HL-60 (cell line): ENCODE data around the gene POMC.

Source experiments
- DNase-seq, 2 experiments: peaks; one replicate each; pipeline ENCODE4 v3.0.0-alpha.2; 2010 to 2020; ENCODE audit warnings: low read depth in 1 of 2, low spot score in 1 of 2
- H3K27ac ChIP-seq: fragments of 250-450 bp; sonication (Bioruptor Pico); replicated peaks from 2 replicates; pipeline ENCODE4 v1.5.1; 2020; ENCODE audit warnings: mild to moderate bottlenecking, moderate library complexity
- H3K27me3 ChIP-seq: fragments of 250-450 bp; sonication (Bioruptor Pico); 2 replicates; pipeline ENCODE4 v1.5.1; 2021; ENCODE audit warnings: mild to moderate bottlenecking, moderate library complexity; ENCODE audit not compliant: insufficient read depth, poor library complexity, severe bottlenecking
- H3K4me3 ChIP-seq: replicated peaks from 2 replicates; pipeline ENCODE4 v1.5.1; 2011; ENCODE audit warnings: mild to moderate bottlenecking, control low read depth, low read length; ENCODE audit not compliant: insufficient read depth
- GABPA ChIP-seq: IDR thresholded peaks from 2 replicates; pipeline ENCODE4 v1.6.1; 2012; ENCODE audit warnings: low read depth
- POLR2AphosphoS5 ChIP-seq: IDR thresholded peaks from 2 replicates; pipeline ENCODE4 v1.6.1; 2012; ENCODE audit warnings: low read depth
- SPI1 ChIP-seq: IDR thresholded peaks from 2 replicates; pipeline ENCODE4 v1.6.1; 2012; ENCODE audit warnings: low read depth, mild to moderate bottlenecking, borderline replicate concordance
- TF ChIP-seq, protein P1 (sequence below): IDR thresholded peaks from 2 replicates; pipeline ENCODE4 v1.6.1; 2012; ENCODE audit warnings: low read depth; ENCODE audit not compliant: insufficient replicate concordance
- TF ChIP-seq, protein P2 (sequence below): IDR thresholded peaks from one replicate; pipeline ENCODE4 v1.5.1; 2011; ENCODE audit warnings: low read length, control low read depth, inconsistent platforms; ENCODE audit not compliant: insufficient read depth

Gene POMC

DNA sequence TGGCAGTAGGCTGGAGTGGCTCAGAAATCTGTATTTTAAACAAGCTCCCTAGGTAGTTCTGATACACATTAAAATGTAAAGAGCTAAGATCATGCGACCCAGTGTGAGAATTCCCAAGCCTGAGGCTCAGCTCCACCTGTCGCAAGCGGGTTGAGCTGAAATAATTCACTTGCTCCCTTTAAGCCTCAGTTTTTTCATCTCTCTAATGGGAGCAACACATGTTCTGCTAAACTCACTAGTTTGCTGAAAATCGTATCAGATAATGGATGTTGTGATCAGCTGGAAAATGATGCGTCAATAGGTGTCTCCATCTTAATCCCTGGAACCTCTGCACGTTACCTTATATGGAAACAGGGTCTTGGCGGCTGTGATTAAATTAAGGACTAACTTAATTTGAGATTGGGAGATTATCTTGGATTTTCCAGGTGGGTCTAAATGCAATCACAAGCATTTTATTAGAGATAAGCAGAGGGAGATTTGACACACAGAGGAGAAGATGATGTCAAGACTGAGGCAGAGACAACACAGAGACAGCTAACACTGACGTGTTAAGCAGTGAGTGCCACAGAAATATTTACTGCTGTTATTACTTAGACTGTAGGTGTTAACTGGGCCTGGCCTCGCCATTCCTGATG lies 53.0 kb downstream of the POMC start:
- no peaks in the 10 kb centered on the region for H3K27me3 ChIP-seq
- TF ChIP-seq GABPA (no peak), SPI1 (no peak), POLR2AphosphoS5 (no peak)
- TF ChIP-seq, protein P1, sequence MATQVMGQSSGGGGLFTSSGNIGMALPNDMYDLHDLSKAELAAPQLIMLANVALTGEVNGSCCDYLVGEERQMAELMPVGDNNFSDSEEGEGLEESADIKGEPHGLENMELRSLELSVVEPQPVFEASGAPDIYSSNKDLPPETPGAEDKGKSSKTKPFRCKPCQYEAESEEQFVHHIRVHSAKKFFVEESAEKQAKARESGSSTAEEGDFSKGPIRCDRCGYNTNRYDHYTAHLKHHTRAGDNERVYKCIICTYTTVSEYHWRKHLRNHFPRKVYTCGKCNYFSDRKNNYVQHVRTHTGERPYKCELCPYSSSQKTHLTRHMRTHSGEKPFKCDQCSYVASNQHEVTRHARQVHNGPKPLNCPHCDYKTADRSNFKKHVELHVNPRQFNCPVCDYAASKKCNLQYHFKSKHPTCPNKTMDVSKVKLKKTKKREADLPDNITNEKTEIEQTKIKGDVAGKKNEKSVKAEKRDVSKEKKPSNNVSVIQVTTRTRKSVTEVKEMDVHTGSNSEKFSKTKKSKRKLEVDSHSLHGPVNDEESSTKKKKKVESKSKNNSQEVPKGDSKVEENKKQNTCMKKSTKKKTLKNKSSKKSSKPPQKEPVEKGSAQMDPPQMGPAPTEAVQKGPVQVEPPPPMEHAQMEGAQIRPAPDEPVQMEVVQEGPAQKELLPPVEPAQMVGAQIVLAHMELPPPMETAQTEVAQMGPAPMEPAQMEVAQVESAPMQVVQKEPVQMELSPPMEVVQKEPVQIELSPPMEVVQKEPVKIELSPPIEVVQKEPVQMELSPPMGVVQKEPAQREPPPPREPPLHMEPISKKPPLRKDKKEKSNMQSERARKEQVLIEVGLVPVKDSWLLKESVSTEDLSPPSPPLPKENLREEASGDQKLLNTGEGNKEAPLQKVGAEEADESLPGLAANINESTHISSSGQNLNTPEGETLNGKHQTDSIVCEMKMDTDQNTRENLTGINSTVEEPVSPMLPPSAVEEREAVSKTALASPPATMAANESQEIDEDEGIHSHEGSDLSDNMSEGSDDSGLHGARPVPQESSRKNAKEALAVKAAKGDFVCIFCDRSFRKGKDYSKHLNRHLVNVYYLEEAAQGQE: no peak
- TF ChIP-seq, protein P2, sequence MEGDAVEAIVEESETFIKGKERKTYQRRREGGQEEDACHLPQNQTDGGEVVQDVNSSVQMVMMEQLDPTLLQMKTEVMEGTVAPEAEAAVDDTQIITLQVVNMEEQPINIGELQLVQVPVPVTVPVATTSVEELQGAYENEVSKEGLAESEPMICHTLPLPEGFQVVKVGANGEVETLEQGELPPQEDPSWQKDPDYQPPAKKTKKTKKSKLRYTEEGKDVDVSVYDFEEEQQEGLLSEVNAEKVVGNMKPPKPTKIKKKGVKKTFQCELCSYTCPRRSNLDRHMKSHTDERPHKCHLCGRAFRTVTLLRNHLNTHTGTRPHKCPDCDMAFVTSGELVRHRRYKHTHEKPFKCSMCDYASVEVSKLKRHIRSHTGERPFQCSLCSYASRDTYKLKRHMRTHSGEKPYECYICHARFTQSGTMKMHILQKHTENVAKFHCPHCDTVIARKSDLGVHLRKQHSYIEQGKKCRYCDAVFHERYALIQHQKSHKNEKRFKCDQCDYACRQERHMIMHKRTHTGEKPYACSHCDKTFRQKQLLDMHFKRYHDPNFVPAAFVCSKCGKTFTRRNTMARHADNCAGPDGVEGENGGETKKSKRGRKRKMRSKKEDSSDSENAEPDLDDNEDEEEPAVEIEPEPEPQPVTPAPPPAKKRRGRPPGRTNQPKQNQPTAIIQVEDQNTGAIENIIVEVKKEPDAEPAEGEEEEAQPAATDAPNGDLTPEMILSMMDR: no peak
- DNase-seq: no peak
- no peak overlapping the region for H3K4me3 ChIP-seq
- H3K27ac ChIP-seq: no peak overlapping the region

DNA sequence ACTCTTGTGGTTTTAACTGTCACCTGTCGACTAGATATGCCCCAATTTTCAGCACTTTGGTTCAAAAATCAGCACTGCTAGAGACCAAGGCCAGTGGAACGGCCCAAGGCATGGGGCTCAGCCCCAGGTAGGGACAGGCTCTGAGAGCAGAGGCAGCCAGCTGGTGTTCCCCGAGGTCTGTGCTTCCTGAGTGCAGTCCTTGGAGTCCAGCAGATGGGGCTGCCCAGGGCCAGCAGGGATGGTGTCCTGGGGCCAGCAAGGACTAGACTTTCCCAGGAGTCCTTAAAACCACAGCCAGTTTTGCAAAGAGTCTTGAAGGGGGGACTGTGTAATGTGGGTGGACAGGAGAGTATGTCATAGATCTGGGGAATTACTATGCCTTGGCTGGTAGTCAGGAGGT lies 56.3 kb downstream of the POMC start:
- TF ChIP-seq GABPA: no peak
- no peak for TF ChIP-seq SPI1
- no peak for TF ChIP-seq POLR2AphosphoS5
- TF ChIP-seq, protein P1: no peak
- TF ChIP-seq, protein P2: no peak
- no peak for DNase-seq
- H3K27me3 ChIP-seq: no peaks in the 10 kb centered on the region
- no peak overlapping the region for H3K4me3 ChIP-seq
- no peak overlapping the region for H3K27ac ChIP-seq
